ENCODE data around the gene TIMM21. TPM values are rescaled to one million over a fixed set of nuclear protein-coding genes. Genes with fewer than 3 reads are reported as not detected.
A peak's percentile ranks its signal among the peaks of the same experiment; 100 is the strongest.

The TIMM21 gene
- total RNA-seq, 2 experiments from 2014 or later = 10.7 to 11.8 TPM

DNA sequence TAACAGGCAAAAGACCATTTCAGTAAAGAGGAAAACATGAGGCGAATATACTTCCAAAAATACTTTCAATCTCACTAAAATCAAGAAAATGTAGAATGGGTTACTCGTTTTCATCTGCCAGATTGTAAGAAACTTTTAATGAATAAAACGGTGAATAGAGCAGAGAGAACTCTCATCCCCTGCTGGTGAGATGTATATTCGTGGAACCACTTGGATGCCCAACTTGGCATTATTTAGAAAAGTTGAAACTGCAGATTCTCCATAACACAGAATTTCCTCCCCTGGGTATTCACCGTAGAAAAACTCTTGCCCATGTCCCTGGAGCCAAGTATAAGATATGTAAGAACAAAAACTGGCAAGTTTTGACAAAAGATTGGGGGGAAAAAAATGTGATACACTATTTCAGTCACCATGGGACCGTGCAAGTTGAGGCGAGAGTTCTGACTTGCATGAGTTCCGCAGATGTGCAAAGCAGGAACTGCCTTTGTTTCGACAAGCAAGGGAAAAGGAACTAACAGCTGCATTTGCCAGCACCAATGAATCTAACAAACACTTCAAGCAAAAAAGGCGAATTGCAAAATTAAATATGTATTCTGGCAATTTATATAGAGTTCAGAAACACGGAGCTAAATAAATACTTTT is 14.8 kb downstream of the TIMM21 start:
- no peak overlapping the region for H3K27ac Mint-ChIP-seq
- DNase-seq = peak in 1 of 14 experiments; percentile 8
- ChIA-PET POLR2A (no interaction called here), CTCF (no interaction called here)
- no peak for ATAC-seq (ENCODE audit: poor library complexity)
- Histone ChIP-seq H3K4me1 (ENCODE audit: insufficient read depth, low read length) (no peaks in the 10 kb centered on the region), H3K27ac (ENCODE audit: low read depth in 1 of 2, low read length in 2 of 2) (no peak overlapping the region), H3K4me3 (ENCODE audit: low read length) (no peak overlapping the region), H3K36me3 (ENCODE audit: insufficient read depth, low read length) (peaks cover 17% of the 10 kb centered on the region), H3K9me3 (ENCODE audit: control insufficient read depth in 1 of 2, insufficient read depth in 1 of 2, low read length in 2 of 2) (no peaks in the 10 kb centered on the region), H3K27me3 (ENCODE audit: control insufficient read depth in 1 of 2, insufficient read depth in 2 of 2, low read length in 2 of 2) (no peaks in the 10 kb centered on the region)
- no peaks in the 10 kb centered on the region for H3K9me3 Mint-ChIP-seq
- H3K36me3 Mint-ChIP-seq (ENCODE audit: low read depth) = peaks cover 29% of the 10 kb centered on the region
- no peak overlapping the region for H3K4me3 Mint-ChIP-seq
- H3K4me1 Mint-ChIP-seq (ENCODE audit: low read depth) = no peaks in the 10 kb centered on the region
- intact Hi-C loops (cut with DNase I, micrococcal nuclease) = no loop called here
- H3K27me3 Mint-ChIP-seq = no peaks in the 10 kb centered on the region
- TF ChIP-seq, protein P1, sequence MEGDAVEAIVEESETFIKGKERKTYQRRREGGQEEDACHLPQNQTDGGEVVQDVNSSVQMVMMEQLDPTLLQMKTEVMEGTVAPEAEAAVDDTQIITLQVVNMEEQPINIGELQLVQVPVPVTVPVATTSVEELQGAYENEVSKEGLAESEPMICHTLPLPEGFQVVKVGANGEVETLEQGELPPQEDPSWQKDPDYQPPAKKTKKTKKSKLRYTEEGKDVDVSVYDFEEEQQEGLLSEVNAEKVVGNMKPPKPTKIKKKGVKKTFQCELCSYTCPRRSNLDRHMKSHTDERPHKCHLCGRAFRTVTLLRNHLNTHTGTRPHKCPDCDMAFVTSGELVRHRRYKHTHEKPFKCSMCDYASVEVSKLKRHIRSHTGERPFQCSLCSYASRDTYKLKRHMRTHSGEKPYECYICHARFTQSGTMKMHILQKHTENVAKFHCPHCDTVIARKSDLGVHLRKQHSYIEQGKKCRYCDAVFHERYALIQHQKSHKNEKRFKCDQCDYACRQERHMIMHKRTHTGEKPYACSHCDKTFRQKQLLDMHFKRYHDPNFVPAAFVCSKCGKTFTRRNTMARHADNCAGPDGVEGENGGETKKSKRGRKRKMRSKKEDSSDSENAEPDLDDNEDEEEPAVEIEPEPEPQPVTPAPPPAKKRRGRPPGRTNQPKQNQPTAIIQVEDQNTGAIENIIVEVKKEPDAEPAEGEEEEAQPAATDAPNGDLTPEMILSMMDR (IDR thresholded peaks at IDR 0.05) = no peak

DNA sequence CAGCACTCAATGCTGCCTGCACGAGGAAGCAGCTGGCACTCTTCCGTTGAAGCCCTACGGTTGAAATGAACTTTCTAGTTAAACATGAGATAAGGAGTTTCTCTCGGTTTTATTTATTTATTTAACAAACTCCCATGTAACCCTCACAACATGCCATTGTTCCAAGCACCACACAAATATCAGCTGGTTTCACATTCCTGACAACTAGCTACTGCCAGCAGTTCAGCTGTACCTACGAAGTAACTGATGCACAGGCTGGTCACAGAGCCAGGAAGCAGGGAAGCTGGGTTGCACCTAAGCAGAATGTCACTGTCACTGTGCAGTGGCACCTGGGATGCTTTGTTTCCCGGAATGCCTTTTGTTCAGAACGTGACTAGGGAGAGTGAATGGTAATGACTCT is 18.1 kb downstream of the TIMM21 start:
- H3K4me1 Mint-ChIP-seq (ENCODE audit: low read depth) = no peaks in the 10 kb centered on the region
- no peaks in the 10 kb centered on the region for H3K9me3 Mint-ChIP-seq
- Histone ChIP-seq H3K4me3 (ENCODE audit: low read length) (no peak overlapping the region), H3K27me3 (ENCODE audit: control insufficient read depth in 1 of 2, insufficient read depth in 2 of 2, low read length in 2 of 2) (no peaks in the 10 kb centered on the region), H3K27ac (ENCODE audit: low read depth in 1 of 2, low read length in 2 of 2) (no peak overlapping the region), H3K9me3 (ENCODE audit: control insufficient read depth in 1 of 2, insufficient read depth in 1 of 2, low read length in 2 of 2) (no peaks in the 10 kb centered on the region), H3K4me1 (ENCODE audit: insufficient read depth, low read length) (no peaks in the 10 kb centered on the region), H3K36me3 (ENCODE audit: insufficient read depth, low read length) (no peaks in the 10 kb centered on the region)
- POLR2A ChIA-PET = no interaction called here
- DNase-seq = no peak
- ATAC-seq (ENCODE audit: poor library complexity) = no peak
- TF ChIP-seq, protein P1 (IDR thresholded peaks at IDR 0.05) = no peak
- intact Hi-C loops (cut with DNase I, micrococcal nuclease) = no loop called here
- no peaks in the 10 kb centered on the region for H3K36me3 Mint-ChIP-seq (ENCODE audit: low read depth)
- no peak overlapping the region for H3K4me3 Mint-ChIP-seq
- peaks cover 9% of the 10 kb centered on the region for H3K27me3 Mint-ChIP-seq
- CTCF ChIA-PET = no interaction called here
- no peak overlapping the region for H3K27ac Mint-ChIP-seq

DNA sequence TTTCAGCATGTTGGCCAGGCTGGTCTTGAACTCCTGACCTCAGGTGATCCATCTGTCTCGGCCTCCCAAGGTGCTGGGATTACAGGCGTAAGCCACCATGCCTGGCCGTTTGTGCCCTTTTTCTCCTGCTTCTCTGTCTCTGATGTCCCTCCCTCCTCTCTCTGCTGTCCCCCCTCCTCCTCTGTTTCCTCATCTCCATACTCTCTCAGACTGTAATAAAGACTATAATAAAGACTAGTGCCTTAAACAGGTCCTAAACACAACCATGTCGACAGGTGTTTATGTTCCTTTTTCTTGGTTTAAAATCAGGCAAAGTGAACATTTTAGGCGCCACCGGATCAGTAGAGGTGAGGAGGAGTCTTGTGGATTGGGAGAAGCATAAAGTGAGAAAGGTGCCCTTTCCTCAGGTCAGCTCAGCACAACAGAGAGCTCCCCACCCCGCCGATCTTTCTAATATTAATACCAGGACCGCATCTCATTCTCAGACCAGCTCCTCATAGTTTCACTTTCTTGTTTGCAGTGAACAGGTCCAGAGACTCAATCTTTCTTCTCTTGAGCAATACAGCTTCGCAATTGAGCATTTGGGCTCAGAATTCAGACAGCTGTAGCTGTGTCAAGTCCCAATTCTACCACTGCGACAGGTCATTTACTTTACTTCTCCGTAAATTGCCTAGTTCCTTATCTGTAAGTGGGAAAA is 23.7 kb downstream of the TIMM21 start:
- DNase-seq (no peak), ATAC-seq (ENCODE audit: poor library complexity) (no peak)
- Histone ChIP-seq H3K4me3 (ENCODE audit: low read length) (no peak overlapping the region), H3K27me3 (ENCODE audit: control insufficient read depth in 1 of 2, insufficient read depth in 2 of 2, low read length in 2 of 2) (no peaks in the 10 kb centered on the region), H3K4me1 (ENCODE audit: insufficient read depth, low read length) (no peaks in the 10 kb centered on the region), H3K36me3 (ENCODE audit: insufficient read depth, low read length) (no peaks in the 10 kb centered on the region), H3K9me3 (ENCODE audit: control insufficient read depth in 1 of 2, insufficient read depth in 1 of 2, low read length in 2 of 2) (peaks cover 0 to 8% of the 10 kb centered on the region in 2 experiments), H3K27ac (ENCODE audit: low read depth in 1 of 2, low read length in 2 of 2) (no peak overlapping the region)
- Mint-ChIP-seq H3K4me3 (no peak overlapping the region), H3K9me3 (no peaks in the 10 kb centered on the region), H3K4me1 (ENCODE audit: low read depth) (no peaks in the 10 kb centered on the region), H3K36me3 (ENCODE audit: low read depth) (no peaks in the 10 kb centered on the region), H3K27me3 (peaks cover 44% of the 10 kb centered on the region), H3K27ac (no peak overlapping the region)
- ChIA-PET POLR2A (no interaction called here), CTCF (no interaction called here)
- intact Hi-C loops (cut with DNase I, micrococcal nuclease) = no loop called here
- TF ChIP-seq, protein P1 (IDR thresholded peaks at IDR 0.05) = no peak
